GM12878 (cell line): Measurements from ENCODE around the gene COL5A1. TPM values are rescaled to one million over a fixed set of nuclear protein-coding genes. Genes with fewer than 3 reads are reported as not detected.
A peak's percentile ranks its signal among the peaks of the same experiment; 100 is the strongest.

Experiments
- ATAC-seq: fragments of 200-7000 bp; cut with Tn5 transposase; 3 replicates; pipeline ENCODE4 v1.9.1; 2020; ENCODE audit warnings: mild to moderate bottlenecking, moderate library complexity
- BruUV-seq: library from RNA; stranded (reverse); fragments of 400-500 nt; replicated peaks from 2 replicates; lab custom pipeline; 2021; lab: Mats Ljungman, UMichigan
- CTCF ChIA-PET: fragments of 300-600 bp; sonication (Branson Sonifier 250); formaldehyde crosslinking; extraction: SDS; loops from one replicate; lab custom pipeline; 2021; ENCODE audit warnings: inconsistent platforms; lab: Yijun Ruan, JAX
- POLR2A ChIA-PET: fragments of 350-600 bp; formaldehyde crosslinking; extraction: SDS; loops from one replicate; lab custom pipeline; 2021; ENCODE audit warnings: inconsistent platforms; lab: Charles Lee
- RAD21 ChIA-PET: fragments of 300-600 bp; sonication (Branson Sonifier 250); formaldehyde crosslinking; loops from one replicate; lab custom pipeline; 2023; ENCODE audit warnings: antibody characterized with exemption; ENCODE audit not compliant: unreplicated experiment; lab: Charles Lee
- SMC1A ChIA-PET: fragments of 300-600 bp; sonication (Branson Sonifier 250); formaldehyde crosslinking; loops from one replicate; lab custom pipeline; 2023; ENCODE audit not compliant: unreplicated experiment, uncharacterized antibody; lab: Charles Lee
- DNase-seq: peaks from one replicate; pipeline ENCODE4 v3.0.0-alpha.2; 2011; ENCODE audit warnings: low read depth, low spot score
- FAIRE-seq: peaks from 3 replicates; lab custom pipeline; 2011; peaks lifted over from hg19 to GRCh38; lab: Jason Lieb, UNC
- H2AFZ ChIP-seq: 2 replicates; pipeline ENCODE4 v1.6.0; 2011; ENCODE audit warnings: low read depth, low read length, control low read depth; ENCODE audit not compliant: control insufficient read depth
- H3K27ac ChIP-seq: 2 replicates; pipeline ENCODE4 v1.5.1; 2011; ENCODE audit warnings: control low read depth; ENCODE audit not compliant: control insufficient read depth, insufficient read depth
- H3K27me3 ChIP-seq, 2 experiments: replicated peaks in 1 of 2; 2 replicates each; pipeline versions ENCODE4 v1.6.0 to v1.6.1; 2011; ENCODE audit warnings: low read length in 1 of 2; ENCODE audit not compliant: control insufficient read depth in 2 of 2, insufficient read depth in 2 of 2
- H3K36me3 ChIP-seq, 2 experiments: 2 replicates each; pipeline ENCODE4 v1.5.1; 2011; ENCODE audit warnings: low read length in 1 of 2; ENCODE audit not compliant: control insufficient read depth in 2 of 2, insufficient read depth in 2 of 2
- H3K4me1 ChIP-seq: 2 replicates; pipeline ENCODE4 v1.6.1; 2011; ENCODE audit warnings: mild to moderate bottlenecking, low read length, moderate library complexity, mixed read lengths; ENCODE audit not compliant: control insufficient read depth, insufficient read depth
- H3K4me2 ChIP-seq: 2 replicates; pipeline ENCODE4 v1.6.0; 2011; ENCODE audit warnings: control low read depth; ENCODE audit not compliant: control insufficient read depth, insufficient read depth
- H3K4me3 ChIP-seq: fragments of 200-600 bp; sonication (generic); 2 replicates; pipeline ENCODE4 v1.5.1; 2016
- H3K79me2 ChIP-seq: 2 replicates; pipeline ENCODE4 v1.6.0; 2011; ENCODE audit warnings: low read length; ENCODE audit not compliant: control insufficient read depth, insufficient read depth
- H3K9ac ChIP-seq: 2 replicates; pipeline ENCODE4 v1.8.0; 2011; ENCODE audit warnings: low read length, control low read depth, mixed read lengths; ENCODE audit not compliant: control insufficient read depth, insufficient read depth
- H3K9me3 ChIP-seq: replicated peaks from 3 replicates; pipeline ENCODE4 v1.5.1; 2011; ENCODE audit warnings: mild to moderate bottlenecking, low read length; ENCODE audit not compliant: control insufficient read depth, insufficient read depth
- H4K20me1 ChIP-seq: 2 replicates; pipeline ENCODE4 v1.6.0; 2011; ENCODE audit not compliant: control insufficient read depth, insufficient read depth
- RAD21 ChIP-seq: IDR thresholded peaks from 2 replicates; pipeline ENCODE4 v1.6.1; 2011; ENCODE audit warnings: mild to moderate bottlenecking, low read depth, low read length, moderate library complexity; ENCODE audit not compliant: insufficient read depth
- SMC3 ChIP-seq: IDR thresholded peaks from 2 replicates; pipeline ENCODE4 v1.6.1; 2011; ENCODE audit warnings: low read length, improper control_type of control experiment, borderline replicate concordance
- YBX1 ChIP-seq: fragments of 450-650 bp; IDR thresholded peaks from 2 replicates; pipeline ENCODE4 v1.6.1; 2016; ENCODE audit warnings: antibody characterized with exemption
- WGBS: methylation state at CpG from one replicate; pipeline ENCODE4 v1.1.6; 2016; ENCODE audit warnings: low lambda C conversion rate; ENCODE audit not compliant: insufficient replicate concordance, insufficient coverage; ENCODE audit errors: missing lambda C conversion rate; 5-methylcytosine and 5-hydroxymethylcytosine counted together
- in situ Hi-C: fragments of 300-500 bp; cut with MboI; formaldehyde crosslinking; loops from 9 replicates; pipeline ENCODE4 v1.14.3; 2018; ENCODE audit warnings: mixed read lengths
- intact Hi-C: fragments of 100-400 bp; cut with micrococcal nuclease; formaldehyde crosslinking; loops from one replicate; pipeline ENCODE4 v1.14.2; 2022; ENCODE audit not compliant: unreplicated experiment
- polyA plus RNA-seq, 11 experiments: library from polyadenylated mRNA; depleted of rRNA in 4 of 11; unstranded in 6 of 11; stranded (reverse) in 5 of 11; fragments of >200 nt; fragmentation: Nextera tagmentation in 4 of 11; fragmentation: Illumina TruSeq in 1 of 11; extraction: Ambion mirVana in 4 of 11; extraction: Trizol in 1 of 11; gene quantifications; 1 replicate in 1 of 11; 2 replicates in 10 of 11; pipeline versions ENCODE4 v1.2.1 to v1.2.3, GENCODE V29; 2011 to 2016; ENCODE audit warnings: inconsistent platforms in 2 of 11, missing spikeins in 2 of 11, low read depth in 1 of 11
- total RNA-seq, 4 experiments: library from RNA; depleted of rRNA in 3 of 4; stranded (reverse); fragments of >200 nt in 3 of 4; fragmentation: Illumina TruSeq in 1 of 4; extraction: Trizol in 1 of 4; gene quantifications; 2 replicates each; pipeline versions ENCODE4 v1.2.1 to v1.2.3, GENCODE V29; 2013 to 2021
- TF ChIP-seq, protein P1 (sequence below), 3 experiments: IDR thresholded peaks in 2 of 3; conservative IDR thresholded peaks in 1 of 3; 2 replicates each; pipeline ENCODE4 v1.5.1; 2011; ENCODE audit warnings: low read depth in 3 of 3, low read length in 3 of 3, mild to moderate bottlenecking in 3 of 3, control low read depth in 2 of 3, moderate library complexity in 2 of 3, inconsistent platforms in 1 of 3, mixed read lengths in 1 of 3; ENCODE audit not compliant: control insufficient read depth in 2 of 3, insufficient read depth in 1 of 3; ENCODE audit errors: extremely low read depth in 1 of 3

Gene COL5A1
- total and polyA plus RNA-seq, 10 of the 15 experiments (the other 5 are each of a cell fraction or from before 2014, with no cell fraction given), result under 0.01 to 0.15 (median 0.13) TPM; not detected in 4

DNA sequence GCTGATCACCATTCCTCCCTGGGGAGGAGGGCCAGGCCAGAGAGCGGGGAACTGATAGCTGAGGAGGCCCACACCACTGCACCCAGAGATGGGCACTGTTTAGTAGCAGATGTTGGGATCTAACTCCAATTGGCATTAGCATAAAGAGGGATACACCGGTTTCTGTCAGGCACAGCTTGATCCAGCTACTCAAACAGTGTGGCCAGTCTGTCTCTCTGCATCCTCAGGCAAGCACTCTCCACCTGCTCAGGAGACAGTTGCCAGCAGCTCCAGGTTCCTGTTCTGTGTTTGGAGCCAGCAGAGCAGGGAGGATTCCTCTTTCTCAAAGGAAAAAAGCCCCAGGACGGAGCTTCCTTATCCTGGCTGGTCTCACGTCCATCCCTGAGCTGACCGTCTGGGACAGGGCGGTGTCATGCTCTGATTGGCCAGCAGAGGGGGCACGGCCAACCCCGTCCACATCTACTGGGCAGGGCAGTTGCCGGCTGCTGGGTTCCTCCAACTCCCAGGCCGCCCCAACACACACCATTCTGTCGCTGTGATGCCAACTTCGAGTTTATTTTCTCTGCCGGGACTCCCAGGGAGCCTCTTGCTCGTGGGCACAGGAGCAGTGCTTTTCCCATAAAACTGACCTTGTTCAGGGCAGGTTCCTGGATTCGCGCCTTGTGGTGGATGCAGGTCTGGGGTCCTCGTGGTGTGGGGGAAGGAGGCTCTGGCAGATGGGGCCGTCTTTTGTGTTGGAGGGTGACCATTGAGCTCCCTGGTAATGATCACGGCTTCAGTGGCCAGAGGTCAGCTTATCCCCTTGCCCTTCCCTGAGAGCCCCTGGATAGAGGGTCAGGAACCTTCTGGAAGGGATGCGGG is 47.9 kb downstream of the COL5A1 start:
- 20% methylated on average over 20 of the region's 20 CpGs for WGBS
- POLR2A ChIA-PET, result interaction anchor here (0.6 kb wide), 1 partner anchor 184 kb away, joined by 3 read pairs; no protein-coding TSS in a partner anchor
- H3K9me3 ChIP-seq, result no peaks in the 10 kb centered on the region; the same call in 2 of the 3 replicates
- H3K4me1 ChIP-seq, result no peaks in the 10 kb centered on the region
- no peak overlapping the region for H2AFZ ChIP-seq
- RAD21 ChIA-PET, result interaction anchor here (0.9 kb wide), 1 partner anchor 240 kb away, joined by 3 read pairs; no protein-coding TSS in a partner anchor
- no peak for DNase-seq
- H3K27me3 ChIP-seq, result peaks cover 0 to 2% of the 10 kb centered on the region in 2 experiments; a peak in 2 of 4 replicates
- no peaks in the 10 kb centered on the region for H3K79me2 ChIP-seq
- peak; percentile 81 for ATAC-seq
- no peak overlapping the region for H3K27ac ChIP-seq
- H3K9ac ChIP-seq, result no peak overlapping the region
- H4K20me1 ChIP-seq, result no peaks in the 10 kb centered on the region
- TF ChIP-seq, protein P1, sequence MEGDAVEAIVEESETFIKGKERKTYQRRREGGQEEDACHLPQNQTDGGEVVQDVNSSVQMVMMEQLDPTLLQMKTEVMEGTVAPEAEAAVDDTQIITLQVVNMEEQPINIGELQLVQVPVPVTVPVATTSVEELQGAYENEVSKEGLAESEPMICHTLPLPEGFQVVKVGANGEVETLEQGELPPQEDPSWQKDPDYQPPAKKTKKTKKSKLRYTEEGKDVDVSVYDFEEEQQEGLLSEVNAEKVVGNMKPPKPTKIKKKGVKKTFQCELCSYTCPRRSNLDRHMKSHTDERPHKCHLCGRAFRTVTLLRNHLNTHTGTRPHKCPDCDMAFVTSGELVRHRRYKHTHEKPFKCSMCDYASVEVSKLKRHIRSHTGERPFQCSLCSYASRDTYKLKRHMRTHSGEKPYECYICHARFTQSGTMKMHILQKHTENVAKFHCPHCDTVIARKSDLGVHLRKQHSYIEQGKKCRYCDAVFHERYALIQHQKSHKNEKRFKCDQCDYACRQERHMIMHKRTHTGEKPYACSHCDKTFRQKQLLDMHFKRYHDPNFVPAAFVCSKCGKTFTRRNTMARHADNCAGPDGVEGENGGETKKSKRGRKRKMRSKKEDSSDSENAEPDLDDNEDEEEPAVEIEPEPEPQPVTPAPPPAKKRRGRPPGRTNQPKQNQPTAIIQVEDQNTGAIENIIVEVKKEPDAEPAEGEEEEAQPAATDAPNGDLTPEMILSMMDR (IDR thresholded peaks at IDR 0.05 in 2 of 3, conservative IDR thresholded peaks at IDR 0.05 in 1 of 3; ENCODE audit: control insufficient read depth in 2 of 3, extremely low read depth in 1 of 3, insufficient read depth in 1 of 3, low read depth in 3 of 3, low read length in 3 of 3), result peak; percentile 57 to 79 (median 76)
- TF ChIP-seq SMC3, result peak; percentile 49
- no peak for TF ChIP-seq YBX1
- 0 out of 2 replicates have a peak, but pooled peaks have one; percentile 24 for TF ChIP-seq RAD21
- SMC1A ChIA-PET, result interaction anchor here (1.2 kb wide), 1 partner anchor 9 kb away, joined by 3 read pairs; no protein-coding TSS in a partner anchor
- no peak for FAIRE-seq
- intact Hi-C loops, result no loop called here
- no peak overlapping the region for H3K4me3 ChIP-seq
- in situ Hi-C loops, result loop anchor here (10.0 kb wide), 1 partner anchor 655 kb away; no protein-coding TSS in a partner anchor
- no TSS peak for BruUV-seq
- H3K36me3 ChIP-seq, result no peaks in the 10 kb centered on the region
- no peak overlapping the region for H3K4me2 ChIP-seq
- CTCF ChIA-PET, result interaction anchor here (0.9 to 1.6 kb wide), 6 partner anchors 9 to 653 kb away, joined by 3 to 5 read pairs (median 3); no protein-coding TSS in a partner anchor
